NCI-H2227 (cell line): ENCODE measurements around the gene UBAP2L.
"Not testable (repeated sequence)": the region's sequence is repeated elsewhere in the genome, so short reads cannot be mapped to it uniquely, and the experiment has no call there.

Experiments
- DNase-seq: peaks from one replicate; lab custom pipeline; 2025; ENCODE audit not compliant: unreplicated experiment; lab: John Stamatoyannopoulos, UW

Gene UBAP2L

DNA sequence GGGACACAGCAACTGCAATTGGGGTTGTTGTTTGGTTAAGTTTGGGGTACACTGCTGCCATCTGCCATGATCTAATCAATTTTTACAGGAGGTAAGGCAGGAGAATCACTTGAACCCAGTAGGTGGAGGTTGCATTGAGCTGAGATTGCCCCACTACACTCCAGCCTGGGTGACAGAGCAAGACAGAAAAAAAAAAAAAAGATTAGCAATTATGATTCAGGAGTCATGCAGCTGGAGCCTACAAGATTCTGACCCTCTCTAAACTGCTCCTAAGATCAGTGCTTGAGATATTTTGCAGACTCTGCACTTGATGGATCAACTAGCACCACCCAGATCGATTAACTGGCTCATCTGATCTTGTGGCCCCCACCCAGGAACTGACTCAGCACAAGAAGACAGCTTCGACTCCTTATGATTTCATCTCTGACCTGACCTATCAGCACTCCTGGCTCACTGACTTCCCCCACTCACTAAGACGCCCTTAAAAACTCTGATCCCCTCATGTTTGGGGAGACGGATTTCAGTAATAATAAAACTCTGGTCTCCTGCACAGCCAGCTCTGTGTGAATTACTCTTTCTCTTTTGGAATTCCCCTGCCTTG lies 87.0 kb downstream of the UBAP2L start:
- not testable (repeated sequence) for DNase-seq

GRCh38 chr1:154309136-154309535 lies 88.4 kb downstream of the UBAP2L start:
- not testable (repeated sequence) for DNase-seq

DNA sequence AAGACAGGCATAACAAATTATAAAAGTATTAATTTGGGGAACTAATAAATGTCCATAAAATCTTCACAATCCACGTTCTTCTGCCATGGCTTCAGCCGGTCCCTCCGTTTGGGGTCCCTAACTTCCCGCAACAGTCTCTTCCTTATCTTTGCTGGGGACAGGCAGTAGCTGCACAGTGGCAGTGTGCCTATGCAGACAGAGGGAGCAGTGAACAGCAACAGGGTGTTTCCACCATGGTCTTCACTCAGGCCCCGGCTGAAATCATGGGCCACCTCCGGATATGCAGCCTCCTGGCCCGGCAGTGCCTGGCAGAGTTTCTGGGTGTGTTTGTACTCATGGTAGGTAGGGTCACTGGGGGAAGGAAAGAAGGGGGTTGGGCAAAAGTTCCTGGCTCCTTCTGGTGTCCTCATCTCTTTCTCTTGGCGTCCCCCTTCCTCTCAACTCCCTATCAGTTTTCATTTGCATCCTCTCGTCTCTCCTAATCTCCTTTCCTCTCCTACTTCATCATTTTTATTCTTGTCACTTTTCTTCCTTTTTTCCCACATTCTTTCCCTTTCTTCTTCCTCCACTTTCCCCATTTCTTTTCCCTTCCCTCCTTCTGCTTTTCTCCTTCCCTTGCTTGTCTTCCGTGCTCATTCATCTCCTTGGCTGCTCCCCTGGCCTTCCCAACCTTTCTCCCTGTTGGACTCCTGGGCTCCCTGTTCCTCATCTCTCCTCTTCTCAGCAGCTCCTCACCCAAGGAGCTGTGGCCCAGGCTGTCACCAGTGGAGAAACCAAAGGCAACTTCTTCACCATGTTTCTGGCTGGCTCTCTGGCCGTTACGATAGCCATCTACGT lies 91.7 kb downstream of the UBAP2L start:
- not testable (repeated sequence) for DNase-seq

- no peak for DNase-seq
Observed at GRCh38 chr1:154313066-154313356, 92.3 kb downstream of the UBAP2L start.

GRCh38 chr1:154314226-154314625 lies 93.5 kb downstream of the UBAP2L start:
- not testable (repeated sequence) for DNase-seq

DNA sequence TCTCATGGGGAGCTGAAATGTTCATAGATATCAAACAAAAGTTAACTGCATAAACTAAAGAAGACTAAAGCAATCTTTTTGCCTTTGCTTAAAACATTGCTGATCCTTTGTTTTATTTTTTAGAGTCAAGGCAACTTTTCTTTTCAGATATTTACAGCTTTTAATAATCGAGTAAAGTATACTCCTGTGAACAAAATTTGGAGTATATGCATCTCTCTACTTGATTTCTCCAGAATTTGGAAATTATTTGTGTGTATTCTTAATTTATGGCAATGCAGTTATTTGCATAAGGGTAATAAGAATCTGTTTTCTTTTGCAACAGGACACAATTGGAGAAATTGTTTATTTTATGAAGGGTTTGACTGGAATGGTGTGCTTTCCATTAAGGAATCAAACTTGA lies 95.9 kb downstream of the UBAP2L start:
- no peak for DNase-seq

DNA sequence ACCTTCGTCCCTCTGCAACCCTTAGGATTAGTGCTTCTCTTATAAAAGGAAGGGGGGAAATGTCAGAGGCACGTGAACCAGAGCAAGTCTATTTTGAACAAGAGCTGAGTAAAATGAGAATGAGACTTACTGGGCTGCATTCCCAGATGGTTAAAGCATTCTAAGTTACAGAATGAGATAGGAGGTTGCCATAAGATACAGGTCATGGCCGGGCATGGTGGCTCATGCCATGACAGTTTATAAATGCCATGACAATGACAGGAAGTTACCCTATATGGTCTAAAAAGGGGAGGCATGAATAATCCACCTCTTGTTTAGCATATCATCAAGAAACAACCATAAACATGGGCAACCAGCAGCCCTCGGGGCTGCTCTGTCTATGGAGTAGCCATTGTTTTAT lies 97.6 kb downstream of the UBAP2L start:
- no peak for DNase-seq
